Pancreas (tissue), 10 donors: ENCODE measurements around the gene LITAF. TPM values are rescaled to one million over a fixed set of nuclear protein-coding genes. Genes with fewer than 3 reads are reported as not detected.

ENCODE experiments used
- ATAC-seq, 4 donors: fragments of 200-7000 bp; cut with Tn5 transposase; one replicate each; pipeline versions ENCODE4 v1.8.0 to v1.9.1; 2020; ENCODE audit warnings: mild to moderate bottlenecking in 4 of 4, moderate library complexity in 4 of 4
- DNase-seq, 6 donors: peaks; one replicate each; pipeline ENCODE4 v3.0.0-alpha.2; 2020
- FAIRE-seq: peaks from 2 replicates; lab custom pipeline; 2012; peaks lifted over from hg19 to GRCh38; lab: Jason Lieb, UNC
- H3K27ac ChIP-seq, 4 donors: fragments of 200-600 bp; sonication (generic); 1 replicate in 3 of 4; 2 replicates in 1 of 4; pipeline versions ENCODE4 v1.5.0 to v1.8.0; 2020
- H3K27me3 ChIP-seq, 4 donors: fragments of 200-600 bp; one replicate each; pipeline ENCODE4 v1.8.0; 2021
- H3K36me3 ChIP-seq, 3 donors: fragments of 200-600 bp; sonication (generic) in 1 of 3; one replicate each; pipeline versions ENCODE4 v1.5.0 to v1.8.0; 2020 to 2021
- H3K4me1 ChIP-seq, 3 donors: fragments of 200-600 bp; one replicate each; pipeline ENCODE4 v1.8.0; 2021
- H3K4me3 ChIP-seq, 4 donors: fragments of 200-600 bp; sonication (generic) in 2 of 4; one replicate each; pipeline versions ENCODE4 v1.5.0 to v1.8.0; 2020 to 2021
- H3K9me3 ChIP-seq, 4 donors: fragments of 200-600 bp; one replicate each; pipeline ENCODE4 v1.8.0; 2021
- WGBS, 2 donors: extraction: QIAGEN DNeasy Blood & Tissue Kit; methylation state at CpG; one replicate each; pipeline ENCODE4 v1.1.7; 2013; 5-methylcytosine and 5-hydroxymethylcytosine counted together
- intact Hi-C, 3 donors: fragments of 100-400 bp; cut with DNase I; formaldehyde crosslinking; loops; one replicate each; pipeline versions ENCODE4 v1.11.1 to v1.14.2; 2022
- polyA plus RNA-seq, 2 donors: library from polyadenylated mRNA; stranded (reverse); fragments of 200-250 nt; gene quantifications; one replicate each; pipeline ENCODE4 v1.2.3, GENCODE V29; 2013
- total RNA-seq, 6 donors: library from RNA; stranded (reverse); fragmentation: NEBNext Ultra II Directional in 4 of 6; extraction: Animal tissue kit (Norgen Biotek cat#: 25700) in 4 of 6; gene quantifications; one replicate each; pipeline versions ENCODE4 v1.2.1 to v1.2.4, GENCODE V29; 2021 to 2023
- TF ChIP-seq, protein P1 (sequence below), 4 donors: fragments of 200-600 bp; sonication (generic) in 3 of 4; IDR thresholded peaks; one replicate each; pipeline versions ENCODE4 v1.5.0 to v1.8.0; 2021; ENCODE audit warnings: antibody characterized with exemption in 4 of 4
- donor health status: healthy with polysubstance abuse.
- donor health status: DM: no; HTN: no; CAD: no; lungs with moderate emphysema.
- donor health status: DM: no; HTN: no; CAD: no.
- donor health status: control.
- donor health status: control.
- donor health status: Bipolar disorder and iron deficiency.
- donor health status: DM: yes; HTN: yes; CAD: no.
- donor health status: DM: no; HTN: no; CAD: no.
- donor health status: DM: no; HTN: no; CAD: no.
- donor health status: DM: yes; HTN: yes; CAD: no.

LITAF gene
- total and polyA plus RNA-seq, 8 donors = 17.6 to 85.3 (median 32.3) TPM

DNA sequence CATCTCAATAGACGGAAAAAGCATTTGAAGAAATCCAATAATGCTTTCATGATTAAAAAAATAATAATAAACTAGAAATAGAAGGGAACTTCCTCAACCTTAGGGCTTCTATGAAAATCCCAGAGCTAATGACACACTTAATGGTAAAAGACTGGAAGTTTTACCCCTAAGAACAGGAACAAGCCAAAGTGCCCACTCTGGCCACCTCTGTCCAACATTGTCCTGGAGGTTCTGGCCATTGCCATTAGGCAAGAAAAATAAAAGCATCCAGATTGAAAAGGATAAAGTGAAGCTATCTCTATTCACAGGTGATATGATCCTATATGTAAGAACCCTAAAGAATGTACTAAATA is 2.5 kb upstream of the LITAF start:
- WGBS, 2 donors = 97 to 100% methylated on average over 1 of the region's 1 CpG
- no peaks in the 10 kb centered on the region for H3K27me3 ChIP-seq
- H3K36me3 ChIP-seq = no peaks in the 10 kb centered on the region
- H3K4me1 ChIP-seq = peaks cover 0 to 2% (median 2%) of the 10 kb centered on the region in 3 donors
- ATAC-seq = no peak
- H3K9me3 ChIP-seq = no peaks in the 10 kb centered on the region
- TF ChIP-seq, protein P1, sequence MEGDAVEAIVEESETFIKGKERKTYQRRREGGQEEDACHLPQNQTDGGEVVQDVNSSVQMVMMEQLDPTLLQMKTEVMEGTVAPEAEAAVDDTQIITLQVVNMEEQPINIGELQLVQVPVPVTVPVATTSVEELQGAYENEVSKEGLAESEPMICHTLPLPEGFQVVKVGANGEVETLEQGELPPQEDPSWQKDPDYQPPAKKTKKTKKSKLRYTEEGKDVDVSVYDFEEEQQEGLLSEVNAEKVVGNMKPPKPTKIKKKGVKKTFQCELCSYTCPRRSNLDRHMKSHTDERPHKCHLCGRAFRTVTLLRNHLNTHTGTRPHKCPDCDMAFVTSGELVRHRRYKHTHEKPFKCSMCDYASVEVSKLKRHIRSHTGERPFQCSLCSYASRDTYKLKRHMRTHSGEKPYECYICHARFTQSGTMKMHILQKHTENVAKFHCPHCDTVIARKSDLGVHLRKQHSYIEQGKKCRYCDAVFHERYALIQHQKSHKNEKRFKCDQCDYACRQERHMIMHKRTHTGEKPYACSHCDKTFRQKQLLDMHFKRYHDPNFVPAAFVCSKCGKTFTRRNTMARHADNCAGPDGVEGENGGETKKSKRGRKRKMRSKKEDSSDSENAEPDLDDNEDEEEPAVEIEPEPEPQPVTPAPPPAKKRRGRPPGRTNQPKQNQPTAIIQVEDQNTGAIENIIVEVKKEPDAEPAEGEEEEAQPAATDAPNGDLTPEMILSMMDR (IDR thresholded peaks at IDR 0.05) = no peak
- intact Hi-C loops = no loop called here
- no peak overlapping the region for H3K27ac ChIP-seq
- DNase-seq = no peak
- no peak for FAIRE-seq
- no peak overlapping the region for H3K4me3 ChIP-seq

- H3K36me3 ChIP-seq = no peaks in the 10 kb centered on the region
- H3K4me1 ChIP-seq = peaks cover 0 to 7% (median 2%) of the 10 kb centered on the region in 3 donors
- H3K4me3 ChIP-seq = no peak overlapping the region
- WGBS, 2 donors = 80 to 89% methylated on average over 7 of the region's 7 CpGs
- no peaks in the 10 kb centered on the region for H3K27me3 ChIP-seq
- ATAC-seq (no peak), FAIRE-seq (no peak), DNase-seq (no peak)
- no peaks in the 10 kb centered on the region for H3K9me3 ChIP-seq
- H3K27ac ChIP-seq = no peak overlapping the region
- TF ChIP-seq, protein P1 (IDR thresholded peaks at IDR 0.05) = no peak
- intact Hi-C loops = no loop called here
Measured at GRCh38 chr16:11588321-11589197, 1.8 kb upstream of the LITAF start.

DNA sequence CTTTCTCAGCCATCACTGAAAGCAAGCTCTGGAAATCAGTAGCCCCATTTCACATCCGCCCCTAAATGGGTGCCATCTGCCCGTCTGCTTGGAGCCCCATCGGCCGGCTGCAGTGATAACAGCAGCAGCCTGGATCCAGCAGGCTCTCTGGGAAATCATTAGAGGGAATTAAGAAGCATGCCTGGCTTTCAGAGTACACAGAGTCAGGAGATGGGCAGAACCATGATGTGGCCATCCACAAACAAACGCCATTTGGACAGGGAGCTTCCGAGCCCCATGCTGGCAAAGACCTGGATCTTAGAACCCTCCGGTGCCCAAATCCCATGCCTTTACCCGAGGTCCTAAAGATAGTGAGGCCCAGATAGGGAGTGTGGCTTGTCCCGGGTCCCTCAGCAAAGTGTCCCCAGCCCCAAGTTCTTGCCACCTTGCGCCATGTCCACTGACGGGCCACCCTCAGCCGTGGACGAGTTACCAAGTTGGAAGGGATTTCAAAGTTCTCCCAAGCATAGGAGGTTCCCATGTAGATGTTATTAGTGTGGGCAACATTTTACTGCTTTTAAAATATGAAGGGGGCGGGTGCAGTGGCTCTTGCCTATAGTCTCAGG is 1.0 kb upstream of the LITAF start:
- no peaks in the 10 kb centered on the region for H3K9me3 ChIP-seq
- intact Hi-C loops = no loop called here
- peak overlapping the region in 2 of 4 donors; percentile 77 to 79 for H3K4me3 ChIP-seq
- peaks cover 0 to 7% (median 2%) of the 10 kb centered on the region in 3 donors for H3K4me1 ChIP-seq
- no peaks in the 10 kb centered on the region for H3K36me3 ChIP-seq
- 71 to 72% methylated on average over 14 of the region's 14 CpGs for whole genome bisulfite sequencing, 2 donors
- no peaks in the 10 kb centered on the region for H3K27me3 ChIP-seq
- H3K27ac ChIP-seq = peak overlapping the region; percentile 76 to 94 (median 91)
- FAIRE-seq = no peak
- TF ChIP-seq, protein P1 (IDR thresholded peaks at IDR 0.05) = no peak
- peak in 1 of 4 donors; percentile 3 for ATAC-seq
- DNase-seq = no peak

- no peak for FAIRE-seq
- Histone ChIP-seq H3K27me3 (no peaks in the 10 kb centered on the region), H3K4me3 (peak overlapping the region; percentile 55 to 79 (median 73)), H3K9me3 (no peaks in the 10 kb centered on the region), H3K36me3 (no peaks in the 10 kb centered on the region), H3K27ac (peak overlapping the region; percentile 76 to 94 (median 91)), H3K4me1 (peaks cover 0 to 7% (median 2%) of the 10 kb centered on the region in 3 donors)
- 1 to 2% methylated on average over 42 to 48 of the region's 48 CpGs for WGBS, 2 donors
- TF ChIP-seq, protein P1 (IDR thresholded peaks at IDR 0.05) = no peak
- DNase-seq = peak in 1 of 6 donors; percentile 74
- intact Hi-C loops = no loop called here
- peak in 2 of 4 donors; percentile 6 to 38 for ATAC-seq
Measured at GRCh38 chr16:11586378-11586855, 302 bp downstream of the LITAF start.
